ENCODE data around the gene FMNL2. TPM values are rescaled to one million over a fixed set of nuclear protein-coding genes. Genes with fewer than 3 reads are reported as not detected.
A peak's percentile ranks its signal among the peaks of the same experiment; 100 is the strongest.

The FMNL2 gene
- total RNA-seq, 2 experiments from 2014 or later: 2.5 to 2.7 TPM

DNA sequence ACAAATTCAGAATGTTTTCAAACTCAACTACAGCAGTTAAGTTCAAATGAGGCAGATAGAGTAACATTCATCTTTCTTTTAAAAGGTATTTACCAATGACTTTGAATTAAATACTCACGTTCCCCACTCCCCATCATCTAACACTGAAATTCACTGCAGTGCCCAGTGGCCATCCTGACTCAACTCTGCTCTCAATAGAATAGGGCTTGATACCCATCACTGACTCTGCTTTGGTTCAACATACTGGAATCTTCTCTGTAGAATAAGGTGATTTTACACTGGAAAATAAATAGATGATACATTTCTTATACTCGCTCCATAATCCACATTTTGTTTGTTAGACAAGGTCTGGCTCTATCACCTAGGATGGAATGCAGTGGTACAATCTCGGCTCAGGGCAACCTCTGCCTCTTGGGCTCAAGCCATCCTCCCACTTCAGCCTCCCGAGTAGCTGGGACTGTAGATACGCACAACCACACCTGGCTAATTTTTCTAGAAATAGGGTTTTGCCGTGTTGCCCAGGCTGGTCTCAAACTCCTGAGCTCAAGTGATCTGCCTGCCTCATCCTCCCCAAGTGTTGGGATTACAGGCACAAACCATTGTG, 315.9 kb downstream of the FMNL2 start:
- intact Hi-C loops (cut with micrococcal nuclease): no loop called here
- peaks cover under 1% of the 10 kb centered on the region for H3K4me1 Mint-ChIP-seq (ENCODE audit: low read depth)
- CTCF ChIA-PET: interaction anchor here (0.7 kb wide), 1 partner anchor 10 kb away, joined by 3 read pairs; no protein-coding TSS in a partner anchor
- no peak overlapping the region for H3K27ac Mint-ChIP-seq
- H3K36me3 Mint-ChIP-seq (ENCODE audit: low read depth): peaks cover 13% of the 10 kb centered on the region
- no peaks in the 10 kb centered on the region for H3K9me3 Mint-ChIP-seq
- DNase-seq: no peak
- H3K27me3 Mint-ChIP-seq (ENCODE audit: low read depth): no peaks in the 10 kb centered on the region
- no peak overlapping the region for H3K4me3 Mint-ChIP-seq

DNA sequence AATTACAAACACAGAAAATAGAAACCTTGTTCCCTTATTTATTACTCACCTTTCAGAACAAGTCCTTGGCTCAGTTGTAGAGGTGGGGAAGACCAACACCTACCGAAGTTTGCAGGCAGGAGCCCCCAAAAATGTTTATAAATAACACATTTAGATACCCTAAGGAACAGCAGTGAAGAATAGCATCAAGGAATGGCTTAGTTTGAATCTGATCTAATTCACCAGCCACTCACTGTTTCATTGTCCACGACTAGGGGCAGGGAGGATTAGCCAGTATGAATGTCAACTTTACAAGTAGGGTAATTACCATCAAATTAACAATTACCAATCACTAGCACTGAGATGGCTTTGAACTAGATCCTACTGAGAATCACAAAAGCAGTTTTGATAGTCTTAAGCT, 316.9 kb downstream of the FMNL2 start:
- Mint-ChIP-seq H3K27me3 (ENCODE audit: low read depth) (no peaks in the 10 kb centered on the region), H3K9me3 (no peaks in the 10 kb centered on the region), H3K4me3 (no peak overlapping the region), H3K4me1 (ENCODE audit: low read depth) (peaks cover 10% of the 10 kb centered on the region), H3K36me3 (ENCODE audit: low read depth) (peaks cover 19% of the 10 kb centered on the region), H3K27ac (no peak overlapping the region)
- no peak for DNase-seq
- CTCF ChIA-PET: interaction anchor here (1.8 kb wide), 1 partner anchor 475 kb away, joined by 4 read pairs; no protein-coding TSS in a partner anchor
- intact Hi-C loops (cut with micrococcal nuclease): no loop called here

DNA sequence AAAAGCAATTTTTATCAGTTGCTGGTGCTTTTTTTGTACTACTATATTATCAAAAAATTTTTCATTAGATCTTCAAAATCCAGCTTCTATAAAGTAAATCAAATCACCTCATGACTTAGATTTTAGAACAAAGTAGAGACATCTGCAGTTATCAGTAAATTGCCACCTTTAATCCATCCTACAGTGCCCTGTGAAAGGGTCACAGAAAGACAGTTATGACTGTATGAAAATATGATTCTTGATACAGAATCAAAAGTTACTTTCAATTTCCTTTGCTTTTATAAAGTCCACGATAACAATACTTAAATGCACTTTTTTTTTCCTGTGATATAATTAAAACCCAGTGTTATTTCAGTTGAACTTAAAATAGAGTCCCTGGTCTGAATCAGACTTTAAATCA, 320.9 kb downstream of the FMNL2 start:
- Mint-ChIP-seq H3K27me3 (ENCODE audit: low read depth) (no peaks in the 10 kb centered on the region), H3K27ac (no peak overlapping the region), H3K4me3 (no peak overlapping the region), H3K4me1 (ENCODE audit: low read depth) (peaks cover 20% of the 10 kb centered on the region), H3K36me3 (ENCODE audit: low read depth) (peaks cover 27% of the 10 kb centered on the region), H3K9me3 (no peaks in the 10 kb centered on the region)
- CTCF ChIA-PET: interaction anchor here (1.3 kb wide), 1 partner anchor 15 kb away, joined by 3 read pairs; no protein-coding TSS in a partner anchor
- no peak for DNase-seq
- intact Hi-C loops (cut with micrococcal nuclease): loop anchor here (2.0 kb wide), 1 partner anchor 39 kb away; no protein-coding TSS in a partner anchor

DNA sequence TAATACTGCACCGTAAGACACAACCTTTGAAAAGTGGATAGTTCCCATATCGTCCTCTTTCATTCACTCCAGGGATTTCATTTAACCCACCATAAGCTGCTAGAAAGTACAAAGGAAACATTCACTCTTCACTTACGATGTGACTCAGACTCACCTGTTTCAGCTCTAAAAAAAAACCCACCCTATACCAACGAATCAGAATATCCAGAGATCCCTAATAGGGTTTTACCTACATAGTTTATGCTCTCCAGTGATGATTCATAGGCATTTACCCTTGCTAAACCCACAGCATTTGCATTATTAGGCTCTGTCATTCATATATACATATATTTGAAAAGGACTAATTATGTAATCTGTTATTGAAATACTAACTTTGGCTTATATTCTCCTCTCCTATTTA, 322.1 kb downstream of the FMNL2 start:
- H3K4me1 Mint-ChIP-seq (ENCODE audit: low read depth): peaks cover 20% of the 10 kb centered on the region
- intact Hi-C loops (cut with micrococcal nuclease): loop anchor here (1.0 to 2.0 kb wide), 2 partner anchors 38 to 60 kb away; partner anchors contain the start of gene PRPF40A
- CTCF ChIA-PET: interaction anchor here (0.8 kb wide), 1 partner anchor 481 kb away, joined by 3 read pairs; no protein-coding TSS in a partner anchor
- H3K27ac Mint-ChIP-seq: peak overlapping the region; percentile 28
- no peak for DNase-seq
- H3K36me3 Mint-ChIP-seq (ENCODE audit: low read depth): peaks cover 24% of the 10 kb centered on the region
- H3K9me3 Mint-ChIP-seq: no peaks in the 10 kb centered on the region
- H3K4me3 Mint-ChIP-seq: no peak overlapping the region
- no peaks in the 10 kb centered on the region for H3K27me3 Mint-ChIP-seq (ENCODE audit: low read depth)

DNA sequence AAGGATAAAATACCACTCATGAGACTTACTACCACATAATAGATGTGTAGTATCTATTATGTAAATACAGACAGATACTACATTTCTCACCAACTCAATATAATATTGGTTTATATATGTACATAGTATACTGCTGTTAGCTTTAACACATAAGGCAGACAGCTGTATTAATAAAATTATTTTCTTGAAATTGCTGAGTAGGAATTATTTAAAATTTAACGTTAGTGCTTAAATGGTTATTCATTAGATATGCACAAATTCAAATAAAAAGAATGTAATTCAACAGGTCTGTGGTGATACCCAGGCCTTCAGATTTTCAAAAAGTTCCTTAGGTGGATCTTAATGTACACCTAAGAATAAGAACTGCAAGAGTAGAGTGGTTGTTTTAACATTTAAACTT, 323.2 kb downstream of the FMNL2 start:
- H3K9me3 Mint-ChIP-seq: no peaks in the 10 kb centered on the region
- H3K36me3 Mint-ChIP-seq (ENCODE audit: low read depth): peaks cover 27% of the 10 kb centered on the region
- DNase-seq: no peak
- intact Hi-C loops (cut with micrococcal nuclease): no loop called here
- H3K4me1 Mint-ChIP-seq (ENCODE audit: low read depth): peaks cover 20% of the 10 kb centered on the region
- no peaks in the 10 kb centered on the region for H3K27me3 Mint-ChIP-seq (ENCODE audit: low read depth)
- H3K27ac Mint-ChIP-seq: no peak overlapping the region
- H3K4me3 Mint-ChIP-seq: no peak overlapping the region
- CTCF ChIA-PET: interaction anchor here (0.6 kb wide), 1 partner anchor 255 kb away, joined by 3 read pairs; no protein-coding TSS in a partner anchor

DNA sequence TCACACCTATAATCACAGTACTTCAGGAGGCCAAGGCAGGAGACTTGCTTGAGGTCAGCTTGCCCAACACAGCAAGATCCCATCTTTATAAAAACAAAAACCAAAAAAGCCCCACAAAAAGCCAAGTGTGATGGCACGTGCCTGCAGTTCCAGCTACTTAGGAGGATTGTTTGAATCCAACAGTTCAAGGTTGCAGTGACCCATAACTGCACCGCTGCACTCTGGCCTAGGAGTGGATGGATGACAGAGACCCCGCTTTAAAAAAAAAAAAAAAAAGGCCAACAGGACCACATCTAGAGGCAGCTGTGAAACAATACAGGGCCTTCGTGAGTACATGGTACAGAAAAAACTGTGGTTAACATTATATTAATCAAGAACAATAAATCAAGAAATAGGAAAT, 326.1 kb downstream of the FMNL2 start:
- Mint-ChIP-seq H3K27me3 (ENCODE audit: low read depth) (no peaks in the 10 kb centered on the region), H3K27ac (no peak overlapping the region), H3K36me3 (ENCODE audit: low read depth) (peaks cover 35% of the 10 kb centered on the region), H3K4me3 (no peak overlapping the region), H3K4me1 (ENCODE audit: low read depth) (peaks cover 17% of the 10 kb centered on the region), H3K9me3 (no peaks in the 10 kb centered on the region)
- CTCF ChIA-PET: interaction anchor here (0.7 to 1.1 kb wide), 2 partner anchors 22 to 25 kb away, joined by 3 to 5 read pairs; no protein-coding TSS in a partner anchor
- intact Hi-C loops (cut with micrococcal nuclease): no loop called here
- DNase-seq: no peak

DNA sequence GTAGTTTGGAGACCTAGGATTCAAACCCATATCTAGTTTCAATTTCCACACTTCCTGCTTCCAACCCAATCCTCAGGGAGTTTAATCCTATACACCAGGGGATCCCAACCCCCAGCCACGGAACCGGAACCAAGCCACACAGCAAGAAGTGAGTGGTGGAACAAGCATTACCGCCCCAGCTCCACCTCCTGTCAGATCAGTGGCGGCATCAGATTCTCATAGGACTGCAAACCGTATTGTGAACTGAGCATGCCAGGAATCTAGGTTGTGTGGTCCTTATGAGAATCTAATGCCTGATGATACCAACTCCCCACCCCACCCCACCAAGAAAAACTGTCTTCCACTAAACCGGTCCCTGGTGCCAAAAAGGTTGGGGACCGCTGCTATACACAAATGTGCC, 329.8 kb downstream of the FMNL2 start:
- Mint-ChIP-seq H3K9me3 (no peaks in the 10 kb centered on the region), H3K4me1 (ENCODE audit: low read depth) (no peaks in the 10 kb centered on the region), H3K36me3 (ENCODE audit: low read depth) (peaks cover 36% of the 10 kb centered on the region), H3K4me3 (no peak overlapping the region), H3K27me3 (ENCODE audit: low read depth) (no peaks in the 10 kb centered on the region), H3K27ac (no peak overlapping the region)
- intact Hi-C loops (cut with micrococcal nuclease): loop anchor here (2.0 kb wide), 1 partner anchor 14 kb away; no protein-coding TSS in a partner anchor
- no peak for DNase-seq
- CTCF ChIA-PET: no interaction called here

DNA sequence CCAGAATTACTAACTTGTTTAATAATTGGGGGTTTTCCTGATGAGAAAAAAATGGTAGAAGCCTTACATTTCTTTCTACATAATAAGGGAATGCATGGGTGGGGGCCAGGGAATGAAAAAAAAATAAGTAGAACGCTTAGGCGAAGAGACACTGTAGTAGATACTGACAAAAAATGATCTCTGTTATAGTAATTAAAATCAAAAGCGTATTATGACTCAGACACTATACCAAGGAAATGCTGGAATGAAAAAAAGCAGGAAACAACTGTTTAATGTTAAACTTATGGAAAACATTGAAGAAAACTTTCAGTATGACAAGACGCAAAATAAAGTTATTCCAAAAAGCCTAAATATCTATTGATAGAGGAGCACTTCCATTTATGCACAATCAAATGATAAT, 339.4 kb downstream of the FMNL2 start:
- CTCF ChIA-PET: no interaction called here
- DNase-seq: no peak
- Mint-ChIP-seq H3K36me3 (ENCODE audit: low read depth) (peaks cover 35% of the 10 kb centered on the region), H3K4me3 (no peak overlapping the region), H3K27ac (no peak overlapping the region), H3K4me1 (ENCODE audit: low read depth) (peaks cover 6% of the 10 kb centered on the region), H3K9me3 (no peaks in the 10 kb centered on the region), H3K27me3 (ENCODE audit: low read depth) (no peaks in the 10 kb centered on the region)
- intact Hi-C loops (cut with micrococcal nuclease): loop anchor here (10.0 kb wide), 1 partner anchor 1230 kb away; no protein-coding TSS in a partner anchor

DNA sequence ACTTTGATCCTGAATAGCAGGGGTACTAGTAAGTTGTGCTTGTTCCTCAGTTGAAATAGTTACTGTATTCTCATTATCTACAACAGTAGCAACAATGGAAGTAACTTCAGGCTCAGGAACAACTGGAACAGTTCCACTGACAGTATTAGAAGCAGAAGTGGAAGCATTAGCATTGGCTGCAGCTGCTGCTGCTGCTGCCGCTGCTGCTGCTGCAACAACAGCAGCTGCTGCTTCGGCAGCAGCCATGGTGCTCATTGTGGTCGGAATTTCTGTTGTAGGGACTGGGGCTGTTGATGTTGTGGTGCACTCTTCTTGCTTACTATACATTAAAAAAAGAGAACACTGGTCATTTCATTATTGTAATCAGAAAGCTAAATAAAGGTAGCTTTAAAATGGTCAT, 341.5 kb downstream of the FMNL2 start:
- Mint-ChIP-seq H3K36me3 (ENCODE audit: low read depth) (peaks cover 36% of the 10 kb centered on the region), H3K9me3 (no peaks in the 10 kb centered on the region), H3K27ac (no peak overlapping the region), H3K4me3 (no peak overlapping the region), H3K27me3 (ENCODE audit: low read depth) (no peaks in the 10 kb centered on the region), H3K4me1 (ENCODE audit: low read depth) (peaks cover 6% of the 10 kb centered on the region)
- CTCF ChIA-PET: interaction anchor here (0.5 kb wide), 1 partner anchor 1239 kb away, joined by 3 read pairs; no protein-coding TSS in a partner anchor
- no peak for DNase-seq
- intact Hi-C loops (cut with micrococcal nuclease): loop anchor here (10.0 kb wide), 1 partner anchor 1232 kb away; no protein-coding TSS in a partner anchor

DNA sequence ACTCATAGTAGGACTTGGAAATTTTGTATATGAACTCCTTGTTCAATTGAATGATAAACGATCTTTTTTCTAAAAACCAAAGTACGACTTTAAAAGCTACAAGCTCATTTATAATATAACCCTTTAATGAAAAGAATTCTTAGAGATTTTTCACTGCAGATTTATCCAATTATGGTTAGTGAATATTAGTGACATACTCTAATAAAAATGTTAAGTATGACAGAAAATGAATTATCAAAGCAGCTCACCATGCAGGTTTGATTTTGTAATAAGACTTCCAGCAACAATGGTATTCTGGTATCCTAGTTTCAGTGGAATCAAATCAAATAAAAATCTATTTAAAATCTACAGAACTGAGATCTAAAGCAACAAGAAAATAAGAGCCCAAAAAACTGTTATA, 343.8 kb downstream of the FMNL2 start:
- Mint-ChIP-seq H3K27me3 (ENCODE audit: low read depth) (no peaks in the 10 kb centered on the region), H3K27ac (no peak overlapping the region), H3K4me1 (ENCODE audit: low read depth) (peaks cover 15% of the 10 kb centered on the region), H3K9me3 (no peaks in the 10 kb centered on the region), H3K4me3 (no peak overlapping the region), H3K36me3 (ENCODE audit: low read depth) (peaks cover 35% of the 10 kb centered on the region)
- CTCF ChIA-PET: no interaction called here
- intact Hi-C loops (cut with micrococcal nuclease): loop anchor here (2.0 to 10.0 kb wide), 2 partner anchors 14 to 1234 kb away; no protein-coding TSS in a partner anchor
- DNase-seq: no peak

DNA sequence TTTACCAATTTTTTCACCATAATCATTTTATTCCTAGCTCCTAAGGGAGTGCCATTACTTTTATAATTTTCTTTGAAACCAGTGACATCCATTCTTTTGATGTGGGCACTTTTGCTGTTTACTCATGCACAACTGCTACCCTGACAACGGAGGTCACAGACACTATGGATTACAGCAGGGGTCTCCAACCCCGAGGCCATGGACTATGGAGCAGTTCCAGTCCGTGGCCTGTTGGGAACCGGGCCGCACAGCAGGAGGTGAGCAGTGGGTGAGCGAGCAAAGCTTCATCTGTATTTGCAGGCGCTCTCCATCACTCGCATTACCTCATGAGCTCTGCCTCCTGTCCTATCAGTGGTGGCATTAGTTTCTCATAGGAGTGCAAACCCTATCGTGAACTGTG, 347.7 kb downstream of the FMNL2 start:
- peaks cover 25% of the 10 kb centered on the region for H3K4me1 Mint-ChIP-seq (ENCODE audit: low read depth)
- DNase-seq: no peak
- no peaks in the 10 kb centered on the region for H3K27me3 Mint-ChIP-seq (ENCODE audit: low read depth)
- no peak overlapping the region for H3K4me3 Mint-ChIP-seq
- no peaks in the 10 kb centered on the region for H3K9me3 Mint-ChIP-seq
- H3K27ac Mint-ChIP-seq: no peak overlapping the region
- intact Hi-C loops (cut with micrococcal nuclease): no loop called here
- CTCF ChIA-PET: no interaction called here
- H3K36me3 Mint-ChIP-seq (ENCODE audit: low read depth): peaks cover 28% of the 10 kb centered on the region

DNA sequence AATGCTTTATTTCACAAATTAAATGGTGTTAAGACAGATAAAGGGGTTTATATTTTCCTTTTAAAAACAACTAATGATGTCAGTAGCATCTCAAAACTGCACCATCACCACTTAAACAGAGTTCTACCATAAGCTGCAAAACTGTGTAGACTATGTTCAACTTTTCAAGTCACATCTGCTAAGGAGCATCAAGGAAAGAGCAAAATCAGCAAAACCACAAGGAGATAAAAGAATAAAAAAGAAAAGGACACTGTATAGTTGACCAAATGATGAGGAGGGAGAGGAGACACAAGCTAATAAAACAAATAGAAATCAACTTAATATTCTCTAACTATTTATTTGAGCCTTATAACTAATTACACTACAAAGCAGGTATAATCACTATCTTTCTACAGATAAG, 348.4 kb downstream of the FMNL2 start:
- CTCF ChIA-PET: interaction anchor here (1.1 kb wide), 1 partner anchor 22 kb away, joined by 5 read pairs; no protein-coding TSS in a partner anchor
- H3K4me3 Mint-ChIP-seq: no peak overlapping the region
- H3K27ac Mint-ChIP-seq: no peak overlapping the region
- no peaks in the 10 kb centered on the region for H3K27me3 Mint-ChIP-seq (ENCODE audit: low read depth)
- DNase-seq: no peak
- peaks cover 25% of the 10 kb centered on the region for H3K4me1 Mint-ChIP-seq (ENCODE audit: low read depth)
- H3K36me3 Mint-ChIP-seq (ENCODE audit: low read depth): peaks cover 28% of the 10 kb centered on the region
- H3K9me3 Mint-ChIP-seq: no peaks in the 10 kb centered on the region
- intact Hi-C loops (cut with micrococcal nuclease): no loop called here

DNA sequence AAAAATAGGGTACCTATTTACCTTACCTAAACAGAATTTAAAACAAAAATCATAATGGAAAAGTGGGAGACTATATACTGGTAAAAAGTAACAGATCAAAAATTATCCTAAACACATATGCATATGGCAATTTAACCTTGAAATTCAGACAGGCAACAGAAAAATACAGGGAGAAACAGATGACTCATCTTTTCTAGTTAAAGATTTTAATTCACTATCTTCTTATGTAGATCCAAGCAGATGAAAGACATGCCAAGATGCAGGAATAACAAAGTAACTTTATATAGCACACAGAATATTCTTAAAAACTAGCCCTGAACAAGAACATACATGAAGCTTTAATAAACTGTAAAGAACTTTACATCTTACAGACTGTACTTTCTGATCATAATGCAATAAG, 351.3 kb downstream of the FMNL2 start:
- CTCF ChIA-PET: interaction anchor here (0.6 kb wide), 1 partner anchor 598 kb away, joined by 3 read pairs; no protein-coding TSS in a partner anchor

More for the DNA sequence above, 351.3 kb downstream of the FMNL2 start:
- no peak for DNase-seq
- H3K9me3 Mint-ChIP-seq: no peaks in the 10 kb centered on the region
- intact Hi-C loops (cut with micrococcal nuclease): loop anchor here (2.0 kb wide), 1 partner anchor 14 kb away; no protein-coding TSS in a partner anchor
- peaks cover 20% of the 10 kb centered on the region for H3K36me3 Mint-ChIP-seq (ENCODE audit: low read depth)
- no peaks in the 10 kb centered on the region for H3K27me3 Mint-ChIP-seq (ENCODE audit: low read depth)
- H3K27ac Mint-ChIP-seq: no peak overlapping the region
- H3K4me1 Mint-ChIP-seq (ENCODE audit: low read depth): peaks cover 25% of the 10 kb centered on the region
- no peak overlapping the region for H3K4me3 Mint-ChIP-seq

Data from activated naive CD4-positive, alpha-beta T cell treated with anti-CD3 and anti-CD28 coated beads for 36 hours (primary cell).